ENCODE data around the gene ICAM1.

The ICAM1 gene, protein sequence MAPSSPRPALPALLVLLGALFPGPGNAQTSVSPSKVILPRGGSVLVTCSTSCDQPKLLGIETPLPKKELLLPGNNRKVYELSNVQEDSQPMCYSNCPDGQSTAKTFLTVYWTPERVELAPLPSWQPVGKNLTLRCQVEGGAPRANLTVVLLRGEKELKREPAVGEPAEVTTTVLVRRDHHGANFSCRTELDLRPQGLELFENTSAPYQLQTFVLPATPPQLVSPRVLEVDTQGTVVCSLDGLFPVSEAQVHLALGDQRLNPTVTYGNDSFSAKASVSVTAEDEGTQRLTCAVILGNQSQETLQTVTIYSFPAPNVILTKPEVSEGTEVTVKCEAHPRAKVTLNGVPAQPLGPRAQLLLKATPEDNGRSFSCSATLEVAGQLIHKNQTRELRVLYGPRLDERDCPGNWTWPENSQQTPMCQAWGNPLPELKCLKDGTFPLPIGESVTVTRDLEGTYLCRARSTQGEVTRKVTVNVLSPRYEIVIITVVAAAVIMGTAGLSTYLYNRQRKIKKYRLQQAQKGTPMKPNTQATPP

DNA sequence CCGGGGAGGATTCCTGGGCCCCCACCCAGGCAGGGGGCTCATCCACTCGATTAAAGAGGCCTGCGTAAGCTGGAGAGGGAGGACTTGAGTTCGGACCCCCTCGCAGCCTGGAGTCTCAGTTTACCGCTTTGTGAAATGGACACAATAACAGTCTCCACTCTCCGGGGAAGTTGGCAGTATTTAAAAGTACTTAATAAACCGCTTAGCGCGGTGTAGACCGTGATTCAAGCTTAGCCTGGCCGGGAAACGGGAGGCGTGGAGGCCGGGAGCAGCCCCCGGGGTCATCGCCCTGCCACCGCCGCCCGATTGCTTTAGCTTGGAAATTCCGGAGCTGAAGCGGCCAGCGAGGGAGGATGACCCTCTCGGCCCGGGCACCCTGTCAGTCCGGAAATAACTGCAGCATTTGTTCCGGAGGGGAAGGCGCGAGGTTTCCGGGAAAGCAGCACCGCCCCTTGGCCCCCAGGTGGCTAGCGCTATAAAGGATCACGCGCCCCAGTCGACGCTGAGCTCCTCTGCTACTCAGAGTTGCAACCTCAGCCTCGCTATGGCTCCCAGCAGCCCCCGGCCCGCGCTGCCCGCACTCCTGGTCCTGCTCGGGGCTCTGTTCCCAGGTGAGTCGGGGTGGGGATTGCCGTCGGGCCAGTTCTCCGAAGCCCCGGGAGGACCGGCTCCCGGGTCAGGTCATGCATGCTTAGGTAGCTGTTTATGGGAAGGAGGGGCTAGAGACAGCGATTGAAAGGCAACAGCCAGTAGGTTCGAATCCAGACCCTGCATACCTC, at the start of gene ICAM1:
Gene ICAM1 (plus strand): TSS at position 505 of the 779 bp plus-strand sequence. CDS start 40 bp downstream, at position 545.
- peak within 1 kb of the TSS; percentile 7 for H2AFZ ChIP-seq (ENCODE audit: low read length, unreplicated experiment)
- peak within 1 kb of the TSS; percentile 84 for H3K27ac ChIP-seq (ENCODE audit: low read depth, low read length)
- H3K27me3 ChIP-seq (ENCODE audit: insufficient read depth, low read length), result no peaks in the 10 kb centered on the region
- H3K4me3 ChIP-seq (ENCODE audit: low read depth, low read length), result peak within 1 kb of the TSS; percentile 80
- peaks cover 3% of the 10 kb centered on the region for H3K4me1 ChIP-seq (ENCODE audit: control insufficient read depth, insufficient read depth, low read length, unreplicated experiment)
- peaks cover 3% of the 10 kb centered on the region; the same call in 1 of the 2 replicates for H3K36me3 ChIP-seq (ENCODE audit: insufficient read depth, low read length)
- H3K79me2 ChIP-seq (ENCODE audit: control insufficient read depth, insufficient read depth, low read length, unreplicated experiment), result peaks cover 18% of the 10 kb centered on the region

DNA sequence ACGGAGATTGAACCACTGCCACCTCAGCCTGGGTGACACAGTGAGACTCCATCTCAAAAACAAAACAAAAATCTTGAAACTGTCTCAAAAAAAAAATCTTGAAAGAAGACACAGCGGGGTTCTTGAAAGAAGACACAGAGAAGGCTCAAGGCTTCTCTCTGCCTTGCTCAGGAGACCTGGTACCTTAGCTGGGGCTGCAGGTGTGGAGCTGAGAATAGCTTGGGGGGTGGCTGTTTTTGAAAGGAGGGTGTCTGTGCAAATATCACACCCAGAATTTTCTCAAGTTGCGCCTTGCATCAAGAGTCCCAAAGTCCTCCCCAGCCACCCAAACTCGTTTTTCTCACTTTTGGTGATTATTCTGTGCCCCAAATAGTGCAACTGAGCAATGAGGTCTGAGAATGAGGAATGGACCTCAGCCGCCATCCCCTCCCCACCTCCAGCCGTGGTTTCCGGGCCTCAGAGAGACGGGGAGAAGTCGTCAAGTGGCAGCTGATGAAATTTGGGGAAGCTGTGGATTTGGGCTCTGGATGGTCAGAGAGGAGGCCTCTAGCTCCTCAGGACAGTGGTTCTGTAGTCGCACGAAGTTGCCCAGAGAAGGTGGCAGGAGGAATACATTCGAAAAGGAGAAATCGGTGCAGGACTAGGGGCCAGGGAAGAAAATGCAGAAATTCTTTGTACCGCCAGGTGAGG, 48.6 kb upstream of the ICAM1 start:
- Histone ChIP-seq H3K27ac (ENCODE audit: low read depth, low read length) (no peak overlapping the region), H3K27me3 (ENCODE audit: insufficient read depth, low read length) (no peaks in the 10 kb centered on the region), H3K4me1 (ENCODE audit: control insufficient read depth, insufficient read depth, low read length, unreplicated experiment) (peaks cover 15% of the 10 kb centered on the region), H3K4me3 (ENCODE audit: low read depth, low read length) (no peak overlapping the region), H2AFZ (ENCODE audit: low read length, unreplicated experiment) (no peak overlapping the region), H3K36me3 (ENCODE audit: insufficient read depth, low read length) (no peaks in the 10 kb centered on the region), H3K79me2 (ENCODE audit: control insufficient read depth, insufficient read depth, low read length, unreplicated experiment) (no peaks in the 10 kb centered on the region)

- Histone ChIP-seq H3K4me1 (ENCODE audit: control insufficient read depth, insufficient read depth, low read length, unreplicated experiment) (peaks cover 15% of the 10 kb centered on the region), H3K27ac (ENCODE audit: low read depth, low read length) (no peak overlapping the region), H3K4me3 (ENCODE audit: low read depth, low read length) (no peak overlapping the region), H2AFZ (ENCODE audit: low read length, unreplicated experiment) (no peak overlapping the region), H3K27me3 (ENCODE audit: insufficient read depth, low read length) (no peaks in the 10 kb centered on the region), H3K79me2 (ENCODE audit: control insufficient read depth, insufficient read depth, low read length, unreplicated experiment) (peaks cover 5% of the 10 kb centered on the region), H3K36me3 (ENCODE audit: insufficient read depth, low read length) (no peaks in the 10 kb centered on the region)
Measured at GRCh38 chr19:10223488-10224213, 47.3 kb upstream of the ICAM1 start.

- H3K79me2 ChIP-seq (ENCODE audit: control insufficient read depth, insufficient read depth, low read length, unreplicated experiment), result peaks cover 5% of the 10 kb centered on the region
- H3K36me3 ChIP-seq (ENCODE audit: insufficient read depth, low read length), result no peaks in the 10 kb centered on the region
- H3K4me3 ChIP-seq (ENCODE audit: low read depth, low read length), result no peak overlapping the region
- H3K4me1 ChIP-seq (ENCODE audit: control insufficient read depth, insufficient read depth, low read length, unreplicated experiment), result peaks cover 15% of the 10 kb centered on the region
- no peak overlapping the region for H2AFZ ChIP-seq (ENCODE audit: low read length, unreplicated experiment)
- no peak overlapping the region for H3K27ac ChIP-seq (ENCODE audit: low read depth, low read length)
- no peaks in the 10 kb centered on the region for H3K27me3 ChIP-seq (ENCODE audit: insufficient read depth, low read length)
Measured at GRCh38 chr19:10224337-10224736, 46.6 kb upstream of the ICAM1 start.

GRCh38 chr19:10226021-10226375, 44.9 kb upstream of the ICAM1 start:
- H3K36me3 ChIP-seq (ENCODE audit: insufficient read depth, low read length), result no peaks in the 10 kb centered on the region
- no peak overlapping the region for H3K4me3 ChIP-seq (ENCODE audit: low read depth, low read length)
- H3K27ac ChIP-seq (ENCODE audit: low read depth, low read length), result peak overlapping the region; percentile 87
- H3K27me3 ChIP-seq (ENCODE audit: insufficient read depth, low read length), result no peaks in the 10 kb centered on the region
- H3K79me2 ChIP-seq (ENCODE audit: control insufficient read depth, insufficient read depth, low read length, unreplicated experiment), result peaks cover 11% of the 10 kb centered on the region
- no peak overlapping the region for H2AFZ ChIP-seq (ENCODE audit: low read length, unreplicated experiment)
- H3K4me1 ChIP-seq (ENCODE audit: control insufficient read depth, insufficient read depth, low read length, unreplicated experiment), result peaks cover 15% of the 10 kb centered on the region

- Histone ChIP-seq H3K4me1 (ENCODE audit: control insufficient read depth, insufficient read depth, low read length, unreplicated experiment) (peaks cover 15% of the 10 kb centered on the region), H3K36me3 (ENCODE audit: insufficient read depth, low read length) (no peaks in the 10 kb centered on the region), H2AFZ (ENCODE audit: low read length, unreplicated experiment) (no peak overlapping the region), H3K4me3 (ENCODE audit: low read depth, low read length) (peak overlapping the region; percentile 54), H3K27me3 (ENCODE audit: insufficient read depth, low read length) (no peaks in the 10 kb centered on the region), H3K79me2 (ENCODE audit: control insufficient read depth, insufficient read depth, low read length, unreplicated experiment) (peaks cover 11% of the 10 kb centered on the region), H3K27ac (ENCODE audit: low read depth, low read length) (peak overlapping the region; percentile 87)
Measured at GRCh38 chr19:10226376-10227025, 44.4 kb upstream of the ICAM1 start.

- H2AFZ ChIP-seq (ENCODE audit: low read length, unreplicated experiment), result no peak overlapping the region
- H3K36me3 ChIP-seq (ENCODE audit: insufficient read depth, low read length), result no peaks in the 10 kb centered on the region
- peak overlapping the region; percentile 87 for H3K27ac ChIP-seq (ENCODE audit: low read depth, low read length)
- H3K27me3 ChIP-seq (ENCODE audit: insufficient read depth, low read length), result no peaks in the 10 kb centered on the region
- H3K4me1 ChIP-seq (ENCODE audit: control insufficient read depth, insufficient read depth, low read length, unreplicated experiment), result peaks cover 15% of the 10 kb centered on the region
- H3K79me2 ChIP-seq (ENCODE audit: control insufficient read depth, insufficient read depth, low read length, unreplicated experiment), result peaks cover 11% of the 10 kb centered on the region
- H3K4me3 ChIP-seq (ENCODE audit: low read depth, low read length), result 0 out of 2 replicates have a peak overlapping the region, but pooled peaks have one; percentile 21
Measured at GRCh38 chr19:10227026-10227971, 43.6 kb upstream of the ICAM1 start.

DNA sequence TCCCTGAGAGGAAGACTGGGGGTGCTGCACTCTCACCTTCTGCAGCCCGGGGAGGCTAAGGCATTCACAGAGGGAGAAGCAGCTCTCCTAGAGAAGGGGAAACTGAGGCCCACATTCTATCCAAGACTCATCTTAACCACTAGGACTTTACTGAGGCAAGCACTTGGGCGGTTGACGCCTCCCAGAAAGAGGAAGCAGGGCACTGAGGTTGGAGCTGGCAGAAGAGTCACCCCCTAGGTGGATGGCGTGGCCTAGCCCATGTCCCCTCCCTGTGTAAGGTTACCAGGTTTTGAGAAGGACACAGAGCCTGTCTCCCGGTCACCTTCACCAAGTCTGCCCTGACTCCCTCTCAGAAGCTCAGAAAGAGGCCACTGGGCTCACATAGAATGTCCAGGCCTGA, 42.5 kb upstream of the ICAM1 start:
- Histone ChIP-seq H3K36me3 (ENCODE audit: insufficient read depth, low read length) (no peaks in the 10 kb centered on the region), H3K4me3 (ENCODE audit: low read depth, low read length) (no peak overlapping the region), H3K79me2 (ENCODE audit: control insufficient read depth, insufficient read depth, low read length, unreplicated experiment) (peaks cover 11% of the 10 kb centered on the region), H3K27ac (ENCODE audit: low read depth, low read length) (0 out of 2 replicates have a peak overlapping the region, but pooled peaks have one; percentile 2), H3K4me1 (ENCODE audit: control insufficient read depth, insufficient read depth, low read length, unreplicated experiment) (peaks cover 15% of the 10 kb centered on the region), H2AFZ (ENCODE audit: low read length, unreplicated experiment) (no peak overlapping the region), H3K27me3 (ENCODE audit: insufficient read depth, low read length) (no peaks in the 10 kb centered on the region)

DNA sequence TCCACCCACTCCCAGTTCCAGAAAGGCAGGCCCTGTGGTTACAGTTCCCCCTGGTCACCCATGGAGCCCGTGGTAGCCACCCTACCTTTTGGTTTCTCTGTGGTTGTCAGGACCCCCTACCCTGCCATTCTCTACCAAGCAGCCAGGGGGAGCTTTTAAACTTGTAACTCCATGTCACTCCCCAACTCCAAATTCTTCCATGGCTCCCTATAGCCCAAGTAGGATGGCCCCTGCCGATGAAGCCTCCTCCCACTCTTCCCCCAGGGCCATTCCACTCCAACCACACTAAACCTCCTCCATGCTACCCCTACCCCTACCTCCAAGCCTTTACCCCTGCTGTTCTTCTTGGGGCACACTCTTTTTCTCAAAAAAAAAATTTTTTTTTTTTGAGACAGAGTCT, 42.0 kb upstream of the ICAM1 start:
- H2AFZ ChIP-seq (ENCODE audit: low read length, unreplicated experiment), result no peak overlapping the region
- H3K4me1 ChIP-seq (ENCODE audit: control insufficient read depth, insufficient read depth, low read length, unreplicated experiment), result peaks cover 15% of the 10 kb centered on the region
- no peak overlapping the region for H3K4me3 ChIP-seq (ENCODE audit: low read depth, low read length)
- H3K27ac ChIP-seq (ENCODE audit: low read depth, low read length), result 0 out of 2 replicates have a peak overlapping the region, but pooled peaks have one; percentile 2
- H3K27me3 ChIP-seq (ENCODE audit: insufficient read depth, low read length), result no peaks in the 10 kb centered on the region
- H3K36me3 ChIP-seq (ENCODE audit: insufficient read depth, low read length), result no peaks in the 10 kb centered on the region
- peaks cover 11% of the 10 kb centered on the region for H3K79me2 ChIP-seq (ENCODE audit: control insufficient read depth, insufficient read depth, low read length, unreplicated experiment)
